Measurements from ENCODE around the gene DENND5A. TPM values are rescaled to one million over a fixed set of nuclear protein-coding genes. Genes with fewer than 3 reads are reported as not detected.

Gene DENND5A
- total RNA-seq, 2 experiments from 2014 or later: 4.0 to 10.5 TPM

- TF ChIP-seq CTCF (conservative IDR thresholded peaks at IDR 0.05; ENCODE audit: low read length) (no peak), EZH2phosphoT487 (IDR thresholded peaks at IDR 0.05; ENCODE audit: borderline replicate concordance, low read depth, low read length) (no peak)
- POLR2A ChIA-PET: interaction anchor here (0.7 kb wide), 1 partner anchor 1064 kb away, joined by 4 read pairs; no protein-coding TSS in a partner anchor
- Histone ChIP-seq H3K4me1 (ENCODE audit: insufficient read depth, low read length, poor library complexity, severe bottlenecking) (no peaks in the 10 kb centered on the region), H2AFZ (ENCODE audit: low read length) (no peak overlapping the region), H3K9me2 (ENCODE audit: insufficient read depth, low read length) (no peaks in the 10 kb centered on the region), H3K27ac (ENCODE audit: low read depth, low read length, poor library complexity, severe bottlenecking) (no peak overlapping the region), H3K79me2 (ENCODE audit: insufficient read depth, low read depth, low read length) (no peaks in the 10 kb centered on the region), H3K4me3 (ENCODE audit: low read depth, low read length, poor library complexity, severe bottlenecking) (no peak overlapping the region), H4K20me1 (ENCODE audit: insufficient read depth, low read length) (no peaks in the 10 kb centered on the region), H3K36me3 (ENCODE audit: insufficient read depth, low read length) (no peaks in the 10 kb centered on the region), H3K4me2 (ENCODE audit: low read length) (no peak overlapping the region), H3K9me3 (ENCODE audit: low read length) (no peaks in the 10 kb centered on the region)
- no peak for DNase-seq (ENCODE audit: low spot score)
- CTCF ChIA-PET (ENCODE audit: unreplicated experiment): no interaction called here
- BruUV-seq (replicated peaks): no TSS peak
- intact Hi-C loops (cut with micrococcal nuclease; ENCODE audit: unreplicated experiment): no loop called here
Observed at GRCh38 chr11:9254416-9254815, 10.7 kb downstream of the DENND5A start.

GRCh38 chr11:9253086-9253485, 12.1 kb downstream of the DENND5A start:
- no peaks in the 10 kb centered on the region for H3K9me2 ChIP-seq (ENCODE audit: insufficient read depth, low read length)
- intact Hi-C loops (cut with micrococcal nuclease; ENCODE audit: unreplicated experiment): no loop called here
- H3K4me2 ChIP-seq (ENCODE audit: low read length): no peak overlapping the region
- ChIA-PET CTCF (ENCODE audit: unreplicated experiment) (no interaction called here), POLR2A (no interaction called here)
- TF ChIP-seq EZH2phosphoT487 (IDR thresholded peaks at IDR 0.05; ENCODE audit: borderline replicate concordance, low read depth, low read length): no peak
- no peak for TF ChIP-seq CTCF (conservative IDR thresholded peaks at IDR 0.05; ENCODE audit: low read length)
- no peaks in the 10 kb centered on the region for H4K20me1 ChIP-seq (ENCODE audit: insufficient read depth, low read length)
- H3K4me3 ChIP-seq (ENCODE audit: low read depth, low read length, poor library complexity, severe bottlenecking): no peak overlapping the region
- H3K36me3 ChIP-seq (ENCODE audit: insufficient read depth, low read length): no peaks in the 10 kb centered on the region
- no TSS peak for BruUV-seq (replicated peaks)
- H3K9me3 ChIP-seq (ENCODE audit: low read length): no peaks in the 10 kb centered on the region
- H3K4me1 ChIP-seq (ENCODE audit: insufficient read depth, low read length, poor library complexity, severe bottlenecking): no peaks in the 10 kb centered on the region
- H3K27ac ChIP-seq (ENCODE audit: low read depth, low read length, poor library complexity, severe bottlenecking): no peak overlapping the region
- no peak overlapping the region for H2AFZ ChIP-seq (ENCODE audit: low read length)
- DNase-seq (ENCODE audit: low spot score): no peak
- H3K79me2 ChIP-seq (ENCODE audit: insufficient read depth, low read depth, low read length): no peaks in the 10 kb centered on the region

DNA sequence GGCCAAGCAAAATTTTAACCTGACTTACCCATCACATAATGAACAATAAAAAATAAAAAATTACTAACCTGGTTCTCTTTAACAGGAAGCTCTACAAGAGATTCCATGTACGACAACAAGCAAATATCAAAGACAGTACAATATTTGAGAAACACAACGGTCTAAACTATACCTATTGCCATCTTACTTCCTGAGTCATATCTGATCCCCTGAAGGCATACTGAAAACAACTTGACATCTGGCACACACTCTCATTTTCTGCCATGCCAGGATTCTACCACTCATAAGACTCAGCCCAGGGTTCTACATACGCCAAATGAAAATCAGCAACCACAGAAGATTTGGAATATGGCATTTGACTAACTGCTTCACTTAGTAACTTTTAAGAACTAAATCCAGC, 13.8 kb downstream of the DENND5A start:
- BruUV-seq (replicated peaks): no TSS peak
- Histone ChIP-seq H3K4me2 (ENCODE audit: low read length) (no peak overlapping the region), H4K20me1 (ENCODE audit: insufficient read depth, low read length) (no peaks in the 10 kb centered on the region), H3K9me3 (ENCODE audit: low read length) (no peaks in the 10 kb centered on the region), H3K4me1 (ENCODE audit: insufficient read depth, low read length, poor library complexity, severe bottlenecking) (no peaks in the 10 kb centered on the region), H2AFZ (ENCODE audit: low read length) (no peak overlapping the region), H3K9me2 (ENCODE audit: insufficient read depth, low read length) (no peaks in the 10 kb centered on the region), H3K36me3 (ENCODE audit: insufficient read depth, low read length) (no peaks in the 10 kb centered on the region), H3K27ac (ENCODE audit: low read depth, low read length, poor library complexity, severe bottlenecking) (no peak overlapping the region), H3K79me2 (ENCODE audit: insufficient read depth, low read depth, low read length) (no peaks in the 10 kb centered on the region), H3K4me3 (ENCODE audit: low read depth, low read length, poor library complexity, severe bottlenecking) (no peak overlapping the region)
- intact Hi-C loops (cut with micrococcal nuclease; ENCODE audit: unreplicated experiment): no loop called here
- TF ChIP-seq CTCF (conservative IDR thresholded peaks at IDR 0.05; ENCODE audit: low read length): no peak
- TF ChIP-seq EZH2phosphoT487 (IDR thresholded peaks at IDR 0.05; ENCODE audit: borderline replicate concordance, low read depth, low read length): no peak
- ChIA-PET CTCF (ENCODE audit: unreplicated experiment) (no interaction called here), POLR2A (interaction anchor here (0.6 to 0.8 kb wide), 5 partner anchors 11 to 970 kb away, joined by 3 to 4 read pairs (median 3); no protein-coding TSS in a partner anchor)
- DNase-seq (ENCODE audit: low spot score): no peak
